ENCODE results near the gene GRM7.

DNA sequence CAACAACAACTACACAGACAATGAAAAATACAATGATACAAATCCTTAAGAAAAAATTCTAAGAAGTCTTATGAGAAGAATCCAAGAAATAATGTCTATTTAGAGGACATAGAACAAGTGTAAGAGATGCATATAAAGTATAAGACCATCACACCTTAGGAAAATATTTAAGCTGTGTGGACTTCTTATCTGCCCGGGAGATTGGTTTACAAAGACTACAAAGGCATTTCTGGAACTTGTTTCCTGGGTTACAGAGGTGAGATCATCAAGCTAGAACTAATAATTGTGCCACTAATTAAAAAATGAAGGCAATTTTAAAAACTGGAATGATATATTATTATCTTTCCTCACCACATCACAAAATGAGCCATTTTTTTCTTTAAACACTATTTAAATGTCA is 507.1 kb downstream of the GRM7 start:
- TF ChIP-seq, protein P1, sequence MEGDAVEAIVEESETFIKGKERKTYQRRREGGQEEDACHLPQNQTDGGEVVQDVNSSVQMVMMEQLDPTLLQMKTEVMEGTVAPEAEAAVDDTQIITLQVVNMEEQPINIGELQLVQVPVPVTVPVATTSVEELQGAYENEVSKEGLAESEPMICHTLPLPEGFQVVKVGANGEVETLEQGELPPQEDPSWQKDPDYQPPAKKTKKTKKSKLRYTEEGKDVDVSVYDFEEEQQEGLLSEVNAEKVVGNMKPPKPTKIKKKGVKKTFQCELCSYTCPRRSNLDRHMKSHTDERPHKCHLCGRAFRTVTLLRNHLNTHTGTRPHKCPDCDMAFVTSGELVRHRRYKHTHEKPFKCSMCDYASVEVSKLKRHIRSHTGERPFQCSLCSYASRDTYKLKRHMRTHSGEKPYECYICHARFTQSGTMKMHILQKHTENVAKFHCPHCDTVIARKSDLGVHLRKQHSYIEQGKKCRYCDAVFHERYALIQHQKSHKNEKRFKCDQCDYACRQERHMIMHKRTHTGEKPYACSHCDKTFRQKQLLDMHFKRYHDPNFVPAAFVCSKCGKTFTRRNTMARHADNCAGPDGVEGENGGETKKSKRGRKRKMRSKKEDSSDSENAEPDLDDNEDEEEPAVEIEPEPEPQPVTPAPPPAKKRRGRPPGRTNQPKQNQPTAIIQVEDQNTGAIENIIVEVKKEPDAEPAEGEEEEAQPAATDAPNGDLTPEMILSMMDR (conservative IDR thresholded peaks at IDR 0.05; ENCODE audit: low read depth in 2 of 2): no peak
- TF ChIP-seq EZH2phosphoT487 (IDR thresholded peaks at IDR 0.05; ENCODE audit: unreplicated experiment) (no peak), POLR2AphosphoS5 (IDR thresholded peaks at IDR 0.05; ENCODE audit: low read depth) (no peak), EZH2 (IDR thresholded peaks at IDR 0.05; ENCODE audit: low read depth, unreplicated experiment) (no peak), JUNB (IDR thresholded peaks at IDR 0.05; ENCODE audit: unreplicated experiment) (no peak), ZNF114 (CRISPR knock-in tag; IDR thresholded peaks at IDR 0.05) (no peak), REST (IDR thresholded peaks at IDR 0.05; ENCODE audit: unreplicated experiment) (no peak), CREB1 (CRISPR knock-in tag; IDR thresholded peaks at IDR 0.05; ENCODE audit: low read depth) (no peak), ZNF331 (CRISPR knock-in tag; IDR thresholded peaks at IDR 0.05; ENCODE audit: low read depth) (no peak)
- TF ChIP-seq, protein P2, sequence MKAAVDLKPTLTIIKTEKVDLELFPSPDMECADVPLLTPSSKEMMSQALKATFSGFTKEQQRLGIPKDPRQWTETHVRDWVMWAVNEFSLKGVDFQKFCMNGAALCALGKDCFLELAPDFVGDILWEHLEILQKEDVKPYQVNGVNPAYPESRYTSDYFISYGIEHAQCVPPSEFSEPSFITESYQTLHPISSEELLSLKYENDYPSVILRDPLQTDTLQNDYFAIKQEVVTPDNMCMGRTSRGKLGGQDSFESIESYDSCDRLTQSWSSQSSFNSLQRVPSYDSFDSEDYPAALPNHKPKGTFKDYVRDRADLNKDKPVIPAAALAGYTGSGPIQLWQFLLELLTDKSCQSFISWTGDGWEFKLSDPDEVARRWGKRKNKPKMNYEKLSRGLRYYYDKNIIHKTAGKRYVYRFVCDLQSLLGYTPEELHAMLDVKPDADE (IDR thresholded peaks at IDR 0.05): no peak
